22Rv1 (cell line): ENCODE results near the gene SLC5A1.

Experiments
- CTCF ChIP-seq: fragments of 450-650 bp; IDR thresholded peaks from 2 replicates; pipeline ENCODE4 v1.5.1; 2017; ENCODE audit warnings: mild to moderate bottlenecking
- ZFX ChIP-seq: fragments of 450-650 bp; IDR thresholded peaks from 2 replicates; pipeline ENCODE4 v1.6.1; 2017; ENCODE audit warnings: antibody characterized with exemption, borderline replicate concordance

GRCh38 chr22:32023251-32023827, 19.7 kb upstream of the SLC5A1 start:
- no peak for TF ChIP-seq CTCF
- no peak for TF ChIP-seq ZFX
